ENCODE data around the gene IL17REL.

IL17REL gene

GRCh38 chr22:49966041-49966773, 46.4 kb downstream of the IL17REL start:
- no peak for TF ChIP-seq CTCF (IDR thresholded peaks at IDR 0.05; ENCODE audit: borderline replicate concordance, insufficient read depth, low read depth, low read length)
- no peak overlapping the region for H3K4me3 ChIP-seq (ENCODE audit: low read depth, low read length)

- TF ChIP-seq CTCF (IDR thresholded peaks at IDR 0.05; ENCODE audit: borderline replicate concordance, insufficient read depth, low read depth, low read length), result no peak
- H3K4me3 ChIP-seq (ENCODE audit: low read depth, low read length), result no peak overlapping the region
Measured at GRCh38 chr22:49965091-49966040, 47.2 kb downstream of the IL17REL start.

- H3K4me3 ChIP-seq (ENCODE audit: low read depth, low read length), result peak overlapping the region; percentile 2
- TF ChIP-seq CTCF (IDR thresholded peaks at IDR 0.05; ENCODE audit: borderline replicate concordance, insufficient read depth, low read depth, low read length), result no peak
Measured at GRCh38 chr22:49964136-49965090, 48.2 kb downstream of the IL17REL start.

- TF ChIP-seq CTCF (IDR thresholded peaks at IDR 0.05; ENCODE audit: borderline replicate concordance, insufficient read depth, low read depth, low read length), result no peak
- H3K4me3 ChIP-seq (ENCODE audit: low read depth, low read length), result peak overlapping the region; percentile 53
Measured at GRCh38 chr22:49963647-49964026, 48.9 kb downstream of the IL17REL start.

- peak overlapping the region; percentile 53 for H3K4me3 ChIP-seq (ENCODE audit: low read depth, low read length)
- no peak for TF ChIP-seq CTCF (IDR thresholded peaks at IDR 0.05; ENCODE audit: borderline replicate concordance, insufficient read depth, low read depth, low read length)
Measured at GRCh38 chr22:49962751-49963646, 49.6 kb downstream of the IL17REL start.

Data from GM12875 (cell line).